Testis (tissue), 3 donors: ENCODE results near the gene FOXL2. TPM values are rescaled to one million over a fixed set of nuclear protein-coding genes. Genes with fewer than 3 reads are reported as not detected.
A peak's percentile ranks its signal among the peaks of the same experiment; 100 is the strongest.

ENCODE experiments used
- DNase-seq: peaks from one replicate; pipeline ENCODE4 v3.0.0-alpha.2; 2019
- H3K27ac ChIP-seq, 2 donors: fragments of 200-600 bp; sonication (generic); one replicate each; pipeline ENCODE4 v1.5.1; 2019
- H3K27me3 ChIP-seq: fragments of 200-600 bp; sonication (generic); one replicate; pipeline ENCODE4 v1.5.1; 2019
- H3K36me3 ChIP-seq: fragments of 200-600 bp; sonication (generic); one replicate; pipeline ENCODE4 v1.5.1; 2017; ENCODE audit warnings: low read depth; ENCODE audit errors: missing control alignments
- H3K4me1 ChIP-seq: fragments of 200-600 bp; sonication (generic); one replicate; pipeline ENCODE4 v1.5.1; 2019
- H3K4me3 ChIP-seq, 2 donors: fragments of 200-600 bp; sonication (generic); one replicate each; pipeline ENCODE4 v1.5.1; 2017 to 2019
- H3K9me3 ChIP-seq: fragments of 200-600 bp; sonication (generic); one replicate; pipeline ENCODE4 v1.5.1; 2017
- CTCF ChIP-seq, 3 experiments: fragments of 450-650 bp in 2 of 3; fragments of 200-600 bp in 1 of 3; sonication (generic) in 1 of 3; IDR thresholded peaks; one replicate each; pipeline ENCODE4 v1.5.1; 2016 to 2019; ENCODE audit warnings: antibody characterized with exemption in 3 of 3, mild to moderate bottlenecking in 2 of 3, moderate library complexity in 1 of 3
- POLR2A ChIP-seq: fragments of 450-650 bp; IDR thresholded peaks from one replicate; pipeline ENCODE4 v1.6.1; 2017; ENCODE audit warnings: antibody characterized with exemption, mild to moderate bottlenecking, moderate library complexity
- WGBS, 2 donors: methylation state at CpG; one replicate each; pipeline ENCODE4 v1.1.5; 2018; 5-methylcytosine and 5-hydroxymethylcytosine counted together
- intact Hi-C: fragments of 100-400 bp; cut with DNase I; formaldehyde crosslinking; loops from one replicate; pipeline ENCODE4 v1.15.1; 2023; ENCODE audit warnings: low total_unique reads
- polyA plus RNA-seq: library from polyadenylated mRNA; stranded (reverse); fragments of 350-450 nt; fragmentation: Illumina TruSeq; extraction: RNeasy Lipid Tissue Mini Kit (QIAGEN cat#74804); gene quantifications from one replicate; pipeline ENCODE4 v1.2.3, GENCODE V29; 2014; ENCODE audit warnings: low read depth, low replicate concordance; ENCODE audit not compliant: insufficient read depth
- total RNA-seq, 2 donors: library from RNA; depleted of rRNA; stranded (reverse); fragments of >200 nt; gene quantifications; one replicate each; pipeline ENCODE4 v1.2.3, GENCODE V29; 2016

Gene FOXL2
- total and polyA plus RNA-seq, 3 donors from 2014 or later = 1.3 to 2.6 (median 1.9) TPM

GRCh38 chr3:138921316-138922292, 25.3 kb downstream of the FOXL2 start:
- H3K27me3 ChIP-seq = no peaks in the 10 kb centered on the region
- DNase-seq = no peak
- H3K4me1 ChIP-seq = no peaks in the 10 kb centered on the region
- no peak overlapping the region for H3K4me3 ChIP-seq
- H3K9me3 ChIP-seq = no peaks in the 10 kb centered on the region
- no peaks in the 10 kb centered on the region for H3K36me3 ChIP-seq
- WGBS, 2 donors = 87 to 91% methylated on average over 6 to 8 of the region's 8 CpGs
- intact Hi-C loops = no loop called here
- TF ChIP-seq CTCF (IDR thresholded peaks at IDR 0.05) (no peak), POLR2A (no peak)
- no peak overlapping the region for H3K27ac ChIP-seq

- H3K4me3 ChIP-seq = no peak overlapping the region
- TF ChIP-seq POLR2A (no peak), CTCF (IDR thresholded peaks at IDR 0.05) (no peak)
- no peaks in the 10 kb centered on the region for H3K9me3 ChIP-seq
- no peaks in the 10 kb centered on the region for H3K4me1 ChIP-seq
- no peak overlapping the region for H3K27ac ChIP-seq
- DNase-seq = no peak
- 72 to 77% methylated on average over 4 of the region's 4 CpGs for WGBS, 2 donors
- H3K36me3 ChIP-seq = no peaks in the 10 kb centered on the region
- intact Hi-C loops = loop anchor here (5.0 to 10.0 kb wide), 3 partner anchors 217 to 1725 kb away; partner anchors contain the start of gene CEP70
- H3K27me3 ChIP-seq = no peaks in the 10 kb centered on the region
Measured at GRCh38 chr3:138919325-138919724, 27.6 kb downstream of the FOXL2 start.

- Histone ChIP-seq H3K9me3 (no peaks in the 10 kb centered on the region), H3K4me3 (no peak overlapping the region), H3K4me1 (no peaks in the 10 kb centered on the region), H3K36me3 (no peaks in the 10 kb centered on the region), H3K27me3 (no peaks in the 10 kb centered on the region), H3K27ac (no peak overlapping the region)
- intact Hi-C loops = loop anchor here (5.0 to 10.0 kb wide), 3 partner anchors 215 to 1728 kb away; partner anchors contain the start of gene CEP70
- no peak for DNase-seq
- TF ChIP-seq POLR2A = no peak
- TF ChIP-seq CTCF (IDR thresholded peaks at IDR 0.05) = no peak
- 40 to 42% methylated on average over 2 of the region's 2 CpGs for WGBS, 2 donors
Measured at GRCh38 chr3:138916824-138917223, 30.1 kb downstream of the FOXL2 start.

GRCh38 chr3:138915503-138916498, 31.1 kb downstream of the FOXL2 start:
- DNase-seq = peak; percentile 95
- Histone ChIP-seq H3K36me3 (no peaks in the 10 kb centered on the region), H3K27me3 (no peaks in the 10 kb centered on the region), H3K27ac (peak overlapping the region; percentile 74 to 93), H3K4me1 (no peaks in the 10 kb centered on the region), H3K9me3 (no peaks in the 10 kb centered on the region), H3K4me3 (peak overlapping the region; percentile 70 to 75)
- intact Hi-C loops = loop anchor here (5.0 to 10.0 kb wide), 3 partner anchors 214 to 1729 kb away; partner anchors contain the start of gene CEP70
- TF ChIP-seq POLR2A (no peak), CTCF (IDR thresholded peaks at IDR 0.05) (peak; percentile 93 to 94 (median 93))
- WGBS, 2 donors = 2 to 3% methylated on average over 19 to 63 of the region's 68 CpGs
